ENCODE data around the gene CD27.

DNA sequence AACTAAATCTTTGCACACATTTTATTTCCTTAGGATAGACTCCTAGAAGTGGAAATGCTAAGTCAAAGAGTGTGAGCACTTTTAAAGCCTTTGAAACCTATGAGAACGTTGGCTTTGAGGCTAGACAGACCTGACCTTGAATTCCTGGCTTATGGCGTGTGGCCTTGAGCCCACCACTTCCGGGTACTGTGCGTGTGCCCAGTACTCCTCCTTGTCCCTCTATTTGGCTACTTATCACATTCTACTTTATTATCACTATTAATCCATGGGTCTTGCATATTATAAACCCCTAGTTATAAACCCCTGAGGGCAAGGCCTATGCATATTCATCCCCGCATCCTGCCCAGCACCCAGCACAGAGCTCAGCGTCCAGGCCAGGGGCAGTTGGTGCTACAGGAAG lies 26.0 kb upstream of the CD27 start:
- TF ChIP-seq, protein P1, sequence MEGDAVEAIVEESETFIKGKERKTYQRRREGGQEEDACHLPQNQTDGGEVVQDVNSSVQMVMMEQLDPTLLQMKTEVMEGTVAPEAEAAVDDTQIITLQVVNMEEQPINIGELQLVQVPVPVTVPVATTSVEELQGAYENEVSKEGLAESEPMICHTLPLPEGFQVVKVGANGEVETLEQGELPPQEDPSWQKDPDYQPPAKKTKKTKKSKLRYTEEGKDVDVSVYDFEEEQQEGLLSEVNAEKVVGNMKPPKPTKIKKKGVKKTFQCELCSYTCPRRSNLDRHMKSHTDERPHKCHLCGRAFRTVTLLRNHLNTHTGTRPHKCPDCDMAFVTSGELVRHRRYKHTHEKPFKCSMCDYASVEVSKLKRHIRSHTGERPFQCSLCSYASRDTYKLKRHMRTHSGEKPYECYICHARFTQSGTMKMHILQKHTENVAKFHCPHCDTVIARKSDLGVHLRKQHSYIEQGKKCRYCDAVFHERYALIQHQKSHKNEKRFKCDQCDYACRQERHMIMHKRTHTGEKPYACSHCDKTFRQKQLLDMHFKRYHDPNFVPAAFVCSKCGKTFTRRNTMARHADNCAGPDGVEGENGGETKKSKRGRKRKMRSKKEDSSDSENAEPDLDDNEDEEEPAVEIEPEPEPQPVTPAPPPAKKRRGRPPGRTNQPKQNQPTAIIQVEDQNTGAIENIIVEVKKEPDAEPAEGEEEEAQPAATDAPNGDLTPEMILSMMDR (conservative IDR thresholded peaks at IDR 0.05; ENCODE audit: low read depth, low read length), result no peak
- no peak for TF ChIP-seq EZH2 (IDR thresholded peaks at IDR 0.05; ENCODE audit: low read length, unreplicated experiment)
- no peak for TF ChIP-seq EZH2phosphoT487 (IDR thresholded peaks at IDR 0.05; ENCODE audit: borderline replicate concordance, low read length)

Data from PC-3 (cell line).